Left lung (tissue), 10 donors: ENCODE results near the gene ZNF70. TPM values are rescaled to one million over a fixed set of nuclear protein-coding genes. Genes with fewer than 3 reads are reported as not detected.

Experiments used
- ATAC-seq: fragments of 200-7000 bp; cut with Tn5 transposase; one replicate; pipeline ENCODE4 v1.9.1; 2020; ENCODE audit warnings: moderate library complexity
- DNase-seq, 4 donors: peaks; one replicate each; pipeline ENCODE4 v3.0.0-alpha.2; 2013 to 2020
- H3K27ac ChIP-seq, 2 donors: fragments of 200-600 bp; sonication (generic) in 1 of 2; one replicate each; pipeline versions ENCODE4 v1.5.0 to v1.8.0; 2020 to 2021
- H3K27me3 ChIP-seq, 2 donors: fragments of 200-600 bp; sonication (generic) in 1 of 2; one replicate each; pipeline versions ENCODE4 v1.5.0 to v1.8.0; 2020 to 2021
- H3K36me3 ChIP-seq, 2 donors: fragments of 200-600 bp; sonication (generic) in 1 of 2; one replicate each; pipeline versions ENCODE4 v1.5.0 to v1.8.0; 2020 to 2021
- H3K4me1 ChIP-seq, 2 donors: fragments of 200-600 bp; one replicate each; pipeline ENCODE4 v1.8.0; 2021
- H3K4me3 ChIP-seq, 2 donors: fragments of 200-600 bp; sonication (generic) in 1 of 2; one replicate each; pipeline versions ENCODE4 v1.5.0 to v1.8.0; 2020 to 2021; ENCODE audit warnings: mild to moderate bottlenecking in 1 of 2
- H3K9me3 ChIP-seq, 2 donors: fragments of 200-600 bp; sonication (generic) in 1 of 2; one replicate each; pipeline versions ENCODE4 v1.5.0 to v1.8.0; 2020 to 2021
- CTCF ChIP-seq, 2 donors: fragments of 200-600 bp; sonication (generic) in 1 of 2; IDR thresholded peaks; one replicate each; pipeline versions ENCODE4 v1.5.0 to v1.8.0; 2021; ENCODE audit warnings: antibody characterized with exemption in 2 of 2
- intact Hi-C, 2 donors: fragments of 100-400 bp; cut with DNase I; formaldehyde crosslinking; loops; one replicate each; pipeline versions ENCODE4 v1.11.2 to v1.14.2; 2022
- polyA plus RNA-seq, 6 donors: library from polyadenylated mRNA; unstranded; fragments of 120-200 nt; gene quantifications; one replicate each; pipeline ENCODE4 v1.2.1, GENCODE V29; 2013; ENCODE audit not compliant: insufficient read length in 6 of 6
- total RNA-seq, 2 donors: library from RNA; stranded (reverse); fragmentation: NEBNext Ultra II Directional; extraction: Animal tissue kit (Norgen Biotek cat#: 25700); gene quantifications; one replicate each; pipeline ENCODE4 v1.2.1, GENCODE V29; 2021
- donor health status: DM: no; HTN: yes; CAD: no.
- donor health status: DM: no; HTN: no; CAD: no.

Gene ZNF70
- total and polyA plus RNA-seq, 8 donors: 5.9 to 10.7 (median 9.4) TPM

- intact Hi-C loops: no loop called here
- Histone ChIP-seq H3K36me3 (no peaks in the 10 kb centered on the region), H3K9me3 (no peaks in the 10 kb centered on the region), H3K4me3 (peak overlapping the region; percentile 62 to 67), H3K4me1 (peaks cover 7 to 13% of the 10 kb centered on the region in 2 donors), H3K27ac (peak overlapping the region; percentile 86 to 89), H3K27me3 (no peaks in the 10 kb centered on the region)
- ATAC-seq (no peak), DNase-seq (no peak)
- no peak for TF ChIP-seq CTCF (IDR thresholded peaks at IDR 0.05)
These were observed 572 bp downstream of the ZNF70 start for GRCh38 chr22:23750367-23750713.

- H3K4me1 ChIP-seq: peaks cover 7 to 13% of the 10 kb centered on the region in 2 donors
- ATAC-seq (no peak), DNase-seq (no peak)
- H3K27ac ChIP-seq: peak overlapping the region in 1 of 2 donors; percentile 89
- H3K4me3 ChIP-seq: peak overlapping the region; percentile 62 to 67
- peaks cover 0 to 3% of the 10 kb centered on the region in 2 donors for H3K36me3 ChIP-seq
- TF ChIP-seq CTCF (IDR thresholded peaks at IDR 0.05): no peak
- H3K9me3 ChIP-seq: no peaks in the 10 kb centered on the region
- intact Hi-C loops: no loop called here
- H3K27me3 ChIP-seq: no peaks in the 10 kb centered on the region
These were observed 1.0 kb downstream of the ZNF70 start for GRCh38 chr22:23749841-23750301.

GRCh38 chr22:23745791-23746190 lies 5.1 kb downstream of the ZNF70 start:
- intact Hi-C loops: no loop called here
- Histone ChIP-seq H3K27ac (no peak overlapping the region), H3K4me1 (peaks cover 7 to 13% of the 10 kb centered on the region in 2 donors), H3K27me3 (no peaks in the 10 kb centered on the region), H3K4me3 (no peak overlapping the region), H3K36me3 (peaks cover 0 to 41% of the 10 kb centered on the region in 2 donors), H3K9me3 (no peaks in the 10 kb centered on the region)
- TF ChIP-seq CTCF (IDR thresholded peaks at IDR 0.05): no peak
- ATAC-seq (no peak), DNase-seq (peak in 1 of 4 donors; percentile 53)

- DNase-seq: no peak
- intact Hi-C loops: no loop called here
- H3K27ac ChIP-seq: no peak overlapping the region
- H3K27me3 ChIP-seq: no peaks in the 10 kb centered on the region
- no peak for ATAC-seq
- peaks cover 0 to under 1% of the 10 kb centered on the region in 2 donors for H3K4me1 ChIP-seq
- no peak for TF ChIP-seq CTCF (IDR thresholded peaks at IDR 0.05)
- no peaks in the 10 kb centered on the region for H3K9me3 ChIP-seq
- H3K4me3 ChIP-seq: no peak overlapping the region
- peaks cover 0 to 41% of the 10 kb centered on the region in 2 donors for H3K36me3 ChIP-seq
These were observed 6.4 kb downstream of the ZNF70 start for GRCh38 chr22:23744485-23744884.

- no peak for TF ChIP-seq CTCF (IDR thresholded peaks at IDR 0.05)
- Histone ChIP-seq H3K4me1 (no peaks in the 10 kb centered on the region), H3K27ac (no peak overlapping the region), H3K4me3 (no peak overlapping the region), H3K36me3 (peaks cover 0 to 41% of the 10 kb centered on the region in 2 donors), H3K27me3 (no peaks in the 10 kb centered on the region), H3K9me3 (no peaks in the 10 kb centered on the region)
- DNase-seq: no peak
- ATAC-seq: no peak
- intact Hi-C loops: no loop called here
These were observed 6.9 kb downstream of the ZNF70 start for GRCh38 chr22:23744001-23744400.
